K562 (cell line): ENCODE results near the gene HTR4. TPM values are rescaled to one million over a fixed set of nuclear protein-coding genes. Genes with fewer than 3 reads are reported as not detected.

Source experiments
- ATAC-seq: fragments of 200-7000 bp; cut with Tn5 transposase; 3 replicates; pipeline ENCODE4 v1.9.1; 2020; ENCODE audit warnings: moderate library complexity
- BruUV-seq: library from RNA; stranded (reverse); fragments of 400-500 nt; replicated peaks from 2 replicates; lab custom pipeline; 2021; lab: Mats Ljungman, UMichigan
- CTCF ChIA-PET: fragments of 300-600 bp; formaldehyde crosslinking; extraction: SDS; loops from one replicate; lab custom pipeline; 2021; ENCODE audit warnings: low intra/inter-chr PET ratio; lab: Yijun Ruan, JAX
- POLR2A ChIA-PET: fragments of 300-600, 350-650 bp; sonication (Branson Sonifier 250); formaldehyde crosslinking; extraction: SDS; loops from one replicate; lab custom pipeline; 2021; ENCODE audit warnings: antibody characterized with exemption, inconsistent platforms; lab: Yijun Ruan, JAX
- DNase-seq, 4 experiments: peaks; one replicate each; pipeline versions ENCODE4 v3.0.0 to v3.0.0-alpha.2; 2011 to 2018; ENCODE audit warnings: low spot score in 3 of 4, mixed read lengths in 3 of 4; ENCODE audit errors: extremely low read depth in 1 of 4
- FAIRE-seq: peaks from 2 replicates; lab custom pipeline; 2011; peaks lifted over from hg19 to GRCh38; lab: Jason Lieb, UNC
- H2AFZ ChIP-seq: 2 replicates; pipeline ENCODE4 v1.6.0; 2011; ENCODE audit warnings: low read depth, low read length, control low read depth, inconsistent platforms
- H3K27ac ChIP-seq: fragments of 200-600 bp; 3 replicates; pipeline ENCODE4 v1.8.0; 2011; ENCODE audit warnings: low read depth, mild to moderate bottlenecking, control low read depth, inconsistent platforms, low read length, moderate library complexity, mixed read lengths; ENCODE audit errors: extremely low read depth
- H3K27me3 ChIP-seq, 2 experiments: fragments of 300-600 bp in 1 of 2; 2 replicates in 1 of 2; 3 replicates in 1 of 2; pipeline versions ENCODE4 v1.6.0 to v1.8.0; 2011; ENCODE audit warnings: inconsistent platforms in 2 of 2, low read length in 2 of 2, mild to moderate bottlenecking in 1 of 2, mixed read lengths in 1 of 2, moderate library complexity in 1 of 2; ENCODE audit not compliant: control insufficient read depth in 2 of 2, insufficient read depth in 2 of 2
- H3K36me3 ChIP-seq: fragments of 300-600 bp; 3 replicates; pipeline ENCODE4 v1.8.0; 2011; ENCODE audit warnings: mild to moderate bottlenecking, low read length, inconsistent platforms; ENCODE audit not compliant: control insufficient read depth, insufficient read depth
- H3K4me1 ChIP-seq, 2 experiments: fragments of 200-600 bp in 1 of 2; replicated peaks in 1 of 2; 2 replicates in 1 of 2; 3 replicates in 1 of 2; pipeline versions ENCODE4 v1.5.1 to v1.8.0; 2011; ENCODE audit warnings: inconsistent platforms in 2 of 2, low read length in 2 of 2, mild to moderate bottlenecking in 1 of 2, mixed read lengths in 1 of 2, moderate library complexity in 1 of 2; ENCODE audit not compliant: control insufficient read depth in 2 of 2, insufficient read depth in 2 of 2
- H3K4me2 ChIP-seq: 2 replicates; pipeline ENCODE4 v1.6.1; 2011; ENCODE audit warnings: low read length, control low read depth, inconsistent platforms, mixed read lengths; ENCODE audit not compliant: insufficient read depth
- H3K4me3 ChIP-seq: fragments of 200-600 bp; sonication (generic), shearing (Covaris generic); 2 replicates; pipeline ENCODE4 v1.5.1; 2016; ENCODE audit warnings: control low read depth, inconsistent platforms
- H3K79me2 ChIP-seq: fragments of 200-600 bp; 3 replicates; pipeline ENCODE4 v1.8.0; 2011; ENCODE audit warnings: low read length, inconsistent platforms; ENCODE audit not compliant: control insufficient read depth, insufficient read depth
- H3K9ac ChIP-seq, 2 experiments: 2 replicates each; pipeline versions ENCODE4 v1.6.0 to v1.6.1; 2011; ENCODE audit warnings: low read depth in 2 of 2, low read length in 2 of 2, control low read depth in 1 of 2, inconsistent platforms in 1 of 2, mild to moderate bottlenecking in 1 of 2, mixed read lengths in 1 of 2; ENCODE audit not compliant: insufficient read depth in 1 of 2
- H3K9me1 ChIP-seq: one replicate; pipeline ENCODE4 v1.6.0; 2011; ENCODE audit warnings: inconsistent platforms, mild to moderate bottlenecking, low read length, moderate library complexity; ENCODE audit not compliant: control insufficient read depth, insufficient read depth
- H3K9me3 ChIP-seq: replicated peaks from 2 replicates; pipeline ENCODE4 v1.5.1; 2011; ENCODE audit warnings: low read depth, low read length, inconsistent platforms; ENCODE audit not compliant: control insufficient read depth, insufficient read depth
- H4K20me1 ChIP-seq: replicated peaks from 2 replicates; pipeline ENCODE4 v1.6.1; 2011; ENCODE audit warnings: low read length, inconsistent platforms, mixed read lengths; ENCODE audit not compliant: control insufficient read depth, insufficient read depth
- FOSL1 ChIP-seq: fragments of 200-800 bp; sonication (Bioruptor generic); conservative IDR thresholded peaks from 2 replicates; pipeline ENCODE4 v1.6.1; 2016; ENCODE audit warnings: missing genetic modification characterization, missing compliant biosample characterization
- FOXJ2 ChIP-seq: fragments of 200-800 bp; sonication (Bioruptor generic); IDR thresholded peaks from 2 replicates; pipeline ENCODE4 v1.6.1; 2016; ENCODE audit warnings: missing genetic modification characterization, missing compliant biosample characterization
- FOXJ3 ChIP-seq: sonication (generic); formaldehyde crosslinking; IDR thresholded peaks from 2 replicates; pipeline ENCODE4 v1.4.0; 2020; ENCODE audit warnings: mild to moderate bottlenecking, missing genetic modification reagents
- NR1H2 ChIP-seq: sonication (generic); formaldehyde crosslinking; IDR thresholded peaks from 2 replicates; pipeline ENCODE4 v1.4.0; 2020; ENCODE audit warnings: mild to moderate bottlenecking, missing genetic modification reagents
- POLR2B ChIP-seq: fragments of 450-650 bp; IDR thresholded peaks from 2 replicates; pipeline ENCODE4 v1.6.1; 2018; ENCODE audit warnings: low read depth; ENCODE audit not compliant: partially characterized antibody
- RFX1 ChIP-seq: fragments of 450-650 bp; IDR thresholded peaks from 2 replicates; pipeline ENCODE4 v1.6.1; 2016; ENCODE audit warnings: mild to moderate bottlenecking, moderate library complexity
- SRSF3 ChIP-seq: fragments of 200-400 bp; formaldehyde crosslinking; IDR thresholded peaks from 2 replicates; pipeline ENCODE4 v1.6.1; 2016; ENCODE audit warnings: mild to moderate bottlenecking, low read length, moderate library complexity; ENCODE audit not compliant: insufficient read depth
- TBP ChIP-seq: optimal IDR thresholded peaks from 2 replicates; pipeline ENCODE3; 2011; ENCODE audit warnings: low read depth, low read length, improper control_type of control experiment
- ZNF232 ChIP-seq: sonication (generic); formaldehyde crosslinking; IDR thresholded peaks from 2 replicates; pipeline ENCODE4 v1.8.0; 2022; ENCODE audit warnings: mild to moderate bottlenecking, missing genetic modification reagents
- WGBS: fragments of 100-300 bp; shearing (Covaris generic); methylation state at CpG from one replicate; pipeline ENCODE4 v1.1.6; 2016; ENCODE audit warnings: low coverage, mixed read lengths; ENCODE audit not compliant: insufficient coverage; ENCODE audit errors: missing lambda C conversion rate; 5-methylcytosine and 5-hydroxymethylcytosine counted together
- in situ Hi-C: fragments of 300-500 bp; cut with MboI; formaldehyde crosslinking; loops from 4 replicates; pipeline ENCODE4 v1.15.0; 2018; ENCODE audit warnings: inconsistent platforms, mixed read lengths
- intact Hi-C: fragments of 100-400 bp; cut with micrococcal nuclease; formaldehyde crosslinking; loops from 2 replicates; pipeline ENCODE4 v1.14.2; 2022
- polyA plus RNA-seq, 8 experiments: library from polyadenylated mRNA; depleted of rRNA in 4 of 8; stranded (reverse) in 5 of 8; unstranded in 3 of 8; fragments of >200 nt; fragmentation: Nextera tagmentation in 2 of 8; fragmentation: Illumina TruSeq in 1 of 8; extraction: Ambion mirVana in 2 of 8; extraction: Trizol in 1 of 8; gene quantifications; 2 replicates each; pipeline versions ENCODE4 v1.2.1 to v1.2.3, GENCODE V29; 2011 to 2014; ENCODE audit warnings: inconsistent platforms in 1 of 8, missing spikeins in 1 of 8
- total RNA-seq, 7 experiments: library from RNA; depleted of rRNA in 6 of 7; stranded (reverse); fragments of >200 nt in 6 of 7; fragmentation: Illumina TruSeq in 2 of 7; extraction: Trizol in 2 of 7; gene quantifications; 2 replicates each; pipeline versions ENCODE4 v1.2.1 to v1.2.3, GENCODE V29; 2011 to 2021; ENCODE audit warnings: low replicate concordance in 1 of 7
- TF ChIP-seq, protein P1 (sequence below): sonication (generic); formaldehyde crosslinking; IDR thresholded peaks from 2 replicates; pipeline ENCODE4 v1.8.1; 2023; ENCODE audit warnings: mild to moderate bottlenecking, missing genetic modification reagents

HTR4 gene
- total and polyA plus RNA-seq, 9 of the 15 experiments (the other 6 are each of a cell fraction or from before 2014, with no cell fraction given): 0.13 TPM; not detected in 8

DNA sequence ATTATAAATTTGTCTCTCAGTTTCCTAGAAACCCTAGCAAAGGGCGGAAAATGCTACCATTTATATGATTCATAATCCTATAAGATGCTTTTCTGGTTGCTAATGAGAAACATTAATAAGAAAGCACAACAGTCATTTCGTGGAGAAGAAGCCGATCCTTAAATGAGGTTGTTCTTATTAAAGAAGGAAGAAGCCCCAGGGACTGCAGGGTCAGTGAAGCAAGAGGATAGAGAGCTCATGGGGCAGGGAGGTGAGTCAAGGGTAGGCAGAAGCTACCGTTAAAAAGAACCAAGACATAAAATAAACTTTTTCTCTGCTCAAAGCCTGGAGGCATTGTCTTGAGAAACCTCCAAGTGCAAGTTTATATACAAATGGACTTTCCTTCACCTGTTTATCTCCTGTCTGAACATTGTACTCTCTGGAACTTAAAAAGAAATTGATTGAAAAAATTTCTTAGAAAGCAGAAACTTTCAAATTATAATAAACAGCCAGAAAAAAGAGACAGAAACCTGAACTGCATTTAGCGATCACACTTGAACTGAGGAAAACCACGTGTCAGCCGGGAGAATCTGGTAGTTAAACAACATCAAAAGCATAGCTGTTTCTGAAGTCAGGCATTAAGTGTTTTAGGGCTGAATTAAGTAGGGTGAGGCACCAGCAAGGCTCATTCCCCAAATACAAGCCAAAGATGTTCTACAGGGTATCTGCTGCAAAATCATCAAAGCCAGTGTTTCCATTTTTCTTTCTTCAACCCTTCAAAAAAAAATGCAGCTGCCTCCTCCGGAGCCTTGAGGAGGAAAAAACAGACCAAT, 21.9 kb downstream of the HTR4 start:
- Histone ChIP-seq H3K36me3 (no peaks in the 10 kb centered on the region), H3K4me3 (no peak overlapping the region), H3K9me1 (no peaks in the 10 kb centered on the region), H2AFZ (peak overlapping the region; percentile 78), H3K9me3 (no peaks in the 10 kb centered on the region), H3K4me1 (no peaks in the 10 kb centered on the region), H3K27ac (no peak overlapping the region), H3K4me2 (no peak overlapping the region), H3K79me2 (no peaks in the 10 kb centered on the region), H4K20me1 (no peaks in the 10 kb centered on the region), H3K9ac (no peak overlapping the region), H3K27me3 (no peaks in the 10 kb centered on the region)
- ChIA-PET POLR2A (no interaction called here), CTCF (no interaction called here)
- no peak for TF ChIP-seq NR1H2 (CRISPR knock-in tag)
- TF ChIP-seq RFX1: no peak
- TF ChIP-seq FOXJ3 (CRISPR knock-in tag): no peak
- no peak for TF ChIP-seq FOXJ2 (tag)
- TF ChIP-seq, protein P1, sequence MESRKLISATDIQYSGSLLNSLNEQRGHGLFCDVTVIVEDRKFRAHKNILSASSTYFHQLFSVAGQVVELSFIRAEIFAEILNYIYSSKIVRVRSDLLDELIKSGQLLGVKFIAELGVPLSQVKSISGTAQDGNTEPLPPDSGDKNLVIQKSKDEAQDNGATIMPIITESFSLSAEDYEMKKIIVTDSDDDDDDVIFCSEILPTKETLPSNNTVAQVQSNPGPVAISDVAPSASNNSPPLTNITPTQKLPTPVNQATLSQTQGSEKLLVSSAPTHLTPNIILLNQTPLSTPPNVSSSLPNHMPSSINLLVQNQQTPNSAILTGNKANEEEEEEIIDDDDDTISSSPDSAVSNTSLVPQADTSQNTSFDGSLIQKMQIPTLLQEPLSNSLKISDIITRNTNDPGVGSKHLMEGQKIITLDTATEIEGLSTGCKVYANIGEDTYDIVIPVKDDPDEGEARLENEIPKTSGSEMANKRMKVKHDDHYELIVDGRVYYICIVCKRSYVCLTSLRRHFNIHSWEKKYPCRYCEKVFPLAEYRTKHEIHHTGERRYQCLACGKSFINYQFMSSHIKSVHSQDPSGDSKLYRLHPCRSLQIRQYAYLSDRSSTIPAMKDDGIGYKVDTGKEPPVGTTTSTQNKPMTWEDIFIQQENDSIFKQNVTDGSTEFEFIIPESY: no peak
- no peak for TF ChIP-seq FOSL1 (tag)
- no peak for TF ChIP-seq ZNF232 (CRISPR knock-in tag)
- no peak for TF ChIP-seq POLR2B
- no peak for TF ChIP-seq SRSF3
- no peak for TF ChIP-seq TBP
- DNase-seq (no peak), FAIRE-seq (no peak), ATAC-seq (peak; percentile 55; the same call in 2 of the 3 replicates)
- WGBS: 38% methylated on average over 8 of the region's 8 CpGs
- no TSS peak for BruUV-seq
- in situ Hi-C loops: no loop called here
- intact Hi-C loops: no loop called here
